MCF 10A (cell line): ENCODE measurements around the gene GRID1. TPM values are rescaled to one million over a fixed set of nuclear protein-coding genes. Genes with fewer than 3 reads are reported as not detected.

Source experiments
- BruUV-seq: library from RNA; stranded (reverse); fragments of 400-500 nt; replicated peaks from 2 replicates; lab custom pipeline; 2021; lab: Mats Ljungman, UMichigan
- CTCF ChIA-PET: fragments of 300-600 bp; sonication (Branson Sonifier 250); formaldehyde crosslinking; extraction: SDS; loops from one replicate; lab custom pipeline; 2021; ENCODE audit warnings: antibody characterized with exemption, inconsistent platforms; lab: Yijun Ruan, JAX
- POLR2A ChIA-PET: fragments of 300-600, 350-650 bp; sonication (Branson Sonifier 250); formaldehyde crosslinking; extraction: SDS; loops from one replicate; lab custom pipeline; 2020; ENCODE audit warnings: antibody characterized with exemption, inconsistent platforms; lab: Yijun Ruan, JAX
- DNase-seq: peaks from one replicate; pipeline ENCODE4 v3.0.0-alpha.2; 2018; ENCODE audit not compliant: unreplicated experiment
- H3K27ac Mint-ChIP-seq: one replicate; pipeline ENCODE4 v1.8.0; 2022; ENCODE audit warnings: mild to moderate bottlenecking, low read depth, mixed read lengths; ENCODE audit not compliant: unreplicated experiment
- H3K27me3 Mint-ChIP-seq: one replicate; pipeline ENCODE4 v1.8.0; 2022; ENCODE audit warnings: mixed read lengths; ENCODE audit not compliant: insufficient read depth, unreplicated experiment
- H3K36me3 Mint-ChIP-seq: one replicate; pipeline ENCODE4 v1.8.0; 2022; ENCODE audit warnings: mild to moderate bottlenecking, moderate library complexity, mixed read lengths; ENCODE audit not compliant: insufficient read depth, unreplicated experiment
- H3K4me1 Mint-ChIP-seq: one replicate; pipeline ENCODE4 v1.8.0; 2022; ENCODE audit warnings: mixed read lengths; ENCODE audit not compliant: insufficient read depth, unreplicated experiment
- H3K4me3 Mint-ChIP-seq: one replicate; pipeline ENCODE4 v1.8.0; 2022; ENCODE audit warnings: mild to moderate bottlenecking, moderate library complexity, mixed read lengths; ENCODE audit not compliant: unreplicated experiment
- H3K9me3 Mint-ChIP-seq: one replicate; pipeline ENCODE4 v1.8.0; 2022; ENCODE audit warnings: mixed read lengths; ENCODE audit not compliant: unreplicated experiment
- intact Hi-C: fragments of 100-400 bp; cut with micrococcal nuclease; formaldehyde crosslinking; loops from 2 replicates; pipeline ENCODE4 v1.14.1; 2022
- total RNA-seq: library from RNA; stranded (reverse); gene quantifications from 2 replicates; pipeline ENCODE4 v1.2.3, GENCODE V29; 2022
- TF ChIP-seq, protein P1 (sequence below): fragments of 200-600 bp; IDR thresholded peaks from one replicate; pipeline ENCODE4 v1.8.0; 2022; ENCODE audit warnings: antibody characterized with exemption, mild to moderate bottlenecking; ENCODE audit not compliant: unreplicated experiment

Gene GRID1
- total RNA-seq, 1 experiment from 2014 or later: not detected

DNA sequence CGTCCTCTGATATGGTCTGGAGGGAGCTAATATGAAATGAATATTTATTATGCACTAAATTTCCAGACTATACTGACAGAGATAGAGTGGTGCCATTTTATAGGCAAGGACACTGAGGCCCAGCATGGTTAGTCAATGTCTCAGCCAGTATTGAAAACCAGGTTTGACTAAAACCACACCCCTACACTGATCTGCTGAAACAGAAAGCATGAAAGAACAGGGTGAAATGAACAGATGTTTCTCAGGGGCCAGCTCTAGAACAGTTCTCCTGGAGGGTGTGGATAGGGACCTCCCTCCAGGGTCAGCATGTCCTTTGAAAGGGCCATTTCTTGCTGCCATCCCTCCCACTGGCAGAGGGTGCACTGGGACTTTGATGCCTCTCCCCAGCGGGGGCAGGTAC lies 700.5 kb downstream of the GRID1 start:
- CTCF ChIA-PET: interaction anchor here (0.6 to 0.9 kb wide), 2 partner anchors 71 to 883 kb away, joined by 3 read pairs; no protein-coding TSS in a partner anchor
- TF ChIP-seq, protein P1, sequence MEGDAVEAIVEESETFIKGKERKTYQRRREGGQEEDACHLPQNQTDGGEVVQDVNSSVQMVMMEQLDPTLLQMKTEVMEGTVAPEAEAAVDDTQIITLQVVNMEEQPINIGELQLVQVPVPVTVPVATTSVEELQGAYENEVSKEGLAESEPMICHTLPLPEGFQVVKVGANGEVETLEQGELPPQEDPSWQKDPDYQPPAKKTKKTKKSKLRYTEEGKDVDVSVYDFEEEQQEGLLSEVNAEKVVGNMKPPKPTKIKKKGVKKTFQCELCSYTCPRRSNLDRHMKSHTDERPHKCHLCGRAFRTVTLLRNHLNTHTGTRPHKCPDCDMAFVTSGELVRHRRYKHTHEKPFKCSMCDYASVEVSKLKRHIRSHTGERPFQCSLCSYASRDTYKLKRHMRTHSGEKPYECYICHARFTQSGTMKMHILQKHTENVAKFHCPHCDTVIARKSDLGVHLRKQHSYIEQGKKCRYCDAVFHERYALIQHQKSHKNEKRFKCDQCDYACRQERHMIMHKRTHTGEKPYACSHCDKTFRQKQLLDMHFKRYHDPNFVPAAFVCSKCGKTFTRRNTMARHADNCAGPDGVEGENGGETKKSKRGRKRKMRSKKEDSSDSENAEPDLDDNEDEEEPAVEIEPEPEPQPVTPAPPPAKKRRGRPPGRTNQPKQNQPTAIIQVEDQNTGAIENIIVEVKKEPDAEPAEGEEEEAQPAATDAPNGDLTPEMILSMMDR: no peak
- no TSS peak for BruUV-seq

DNA sequence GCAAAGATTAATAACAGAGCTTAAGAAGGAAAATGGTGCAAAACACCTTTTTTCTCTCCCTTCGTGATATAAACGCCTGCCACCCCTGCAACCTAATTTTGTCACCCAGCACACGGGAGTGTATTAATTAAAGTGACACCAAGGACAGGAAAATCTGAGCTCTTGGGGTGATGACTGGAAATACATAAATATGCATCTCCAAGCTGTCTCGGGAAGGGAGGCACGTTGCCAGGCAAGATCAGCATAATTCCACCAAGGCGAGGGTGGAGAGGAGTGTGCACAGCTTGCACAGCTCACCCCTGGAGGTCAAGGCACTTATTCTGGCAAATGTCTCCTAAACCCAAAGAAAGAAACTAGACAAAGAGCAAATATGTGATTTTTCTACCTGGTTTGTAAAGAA lies 700.9 kb downstream of the GRID1 start:
- H3K36me3 Mint-ChIP-seq: no peaks in the 10 kb centered on the region
- TF ChIP-seq, protein P1: no peak
- no peaks in the 10 kb centered on the region for H3K27me3 Mint-ChIP-seq
- ChIA-PET POLR2A (no interaction called here), CTCF (interaction anchor here (0.6 to 0.9 kb wide), 2 partner anchors 72 to 882 kb away, joined by 3 read pairs; no protein-coding TSS in a partner anchor)
- no peak for DNase-seq
- H3K9me3 Mint-ChIP-seq: peaks cover 1% of the 10 kb centered on the region
- intact Hi-C loops: no loop called here
- H3K27ac Mint-ChIP-seq: no peak overlapping the region
- no peaks in the 10 kb centered on the region for H3K4me1 Mint-ChIP-seq
- no peak overlapping the region for H3K4me3 Mint-ChIP-seq
- no TSS peak for BruUV-seq

More for the DNA sequence above, 700.5 kb downstream of the GRID1 start:
- H3K4me3 Mint-ChIP-seq: no peak overlapping the region
- no peak overlapping the region for H3K27ac Mint-ChIP-seq
- no peaks in the 10 kb centered on the region for H3K36me3 Mint-ChIP-seq
- POLR2A ChIA-PET: no interaction called here
- H3K9me3 Mint-ChIP-seq: peaks cover 5% of the 10 kb centered on the region
- DNase-seq: no peak
- H3K27me3 Mint-ChIP-seq: no peaks in the 10 kb centered on the region
- intact Hi-C loops: no loop called here
- H3K4me1 Mint-ChIP-seq: no peaks in the 10 kb centered on the region

DNA sequence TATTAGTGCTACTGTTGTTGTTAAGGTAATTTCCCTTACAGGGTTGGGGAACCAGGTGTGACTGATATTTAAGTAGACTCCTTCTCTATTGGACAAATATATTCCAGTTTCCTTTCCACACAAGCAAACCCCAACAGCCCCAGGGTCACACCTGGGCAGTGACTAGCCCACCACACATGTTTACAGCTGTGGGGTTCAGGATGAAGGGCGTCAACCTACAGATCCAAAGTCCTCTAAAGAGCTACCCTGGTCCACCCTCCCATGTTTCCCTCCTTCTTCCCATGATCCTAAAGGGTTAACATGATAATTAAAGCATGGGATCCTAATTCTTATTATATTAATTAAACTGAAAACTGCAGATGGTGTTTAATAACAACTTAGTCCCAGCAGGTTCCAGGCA lies 701.5 kb downstream of the GRID1 start:
- Mint-ChIP-seq H3K36me3 (no peaks in the 10 kb centered on the region), H3K27ac (no peak overlapping the region), H3K9me3 (no peaks in the 10 kb centered on the region), H3K4me3 (no peak overlapping the region), H3K4me1 (no peaks in the 10 kb centered on the region), H3K27me3 (no peaks in the 10 kb centered on the region)
- DNase-seq: no peak
- no TSS peak for BruUV-seq
- ChIA-PET POLR2A (interaction anchor here (1.1 kb wide), 1 partner anchor 15 kb away, joined by 3 read pairs; no protein-coding TSS in a partner anchor), CTCF (interaction anchor here (0.9 kb wide), 1 partner anchor 72 kb away, joined by 3 read pairs; no protein-coding TSS in a partner anchor)
- TF ChIP-seq, protein P1: no peak
- intact Hi-C loops: no loop called here

DNA sequence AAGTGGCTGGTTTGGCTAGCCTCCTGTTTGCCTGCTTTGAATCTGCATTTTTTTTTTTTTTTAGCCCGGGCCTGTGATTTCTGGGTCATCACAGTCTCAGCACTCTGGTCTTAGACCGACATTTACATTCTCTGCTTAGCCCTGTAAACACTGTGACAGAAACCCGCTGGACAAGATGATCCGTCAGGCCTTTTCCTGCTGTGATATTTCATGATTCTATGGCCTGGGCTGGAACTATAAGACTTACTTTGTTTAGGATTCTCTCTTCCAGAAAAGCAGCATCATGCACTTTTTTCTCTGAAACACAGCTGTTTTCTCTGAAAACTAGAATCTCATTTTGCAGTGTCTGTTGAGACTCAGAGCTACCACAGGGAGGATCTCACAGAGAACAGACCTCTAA lies 705.5 kb downstream of the GRID1 start:
- no peak for DNase-seq
- ChIA-PET CTCF (no interaction called here), POLR2A (interaction anchor here (0.6 kb wide), 1 partner anchor 26 kb away, joined by 4 read pairs; no protein-coding TSS in a partner anchor)
- Mint-ChIP-seq H3K27me3 (no peaks in the 10 kb centered on the region), H3K9me3 (no peaks in the 10 kb centered on the region), H3K4me1 (peaks cover 11% of the 10 kb centered on the region), H3K27ac (no peak overlapping the region), H3K4me3 (no peak overlapping the region), H3K36me3 (no peaks in the 10 kb centered on the region)
- TF ChIP-seq, protein P1: no peak
- intact Hi-C loops: no loop called here
- BruUV-seq: no TSS peak
